ENCODE data around the gene EARS2.

The EARS2 gene

DNA sequence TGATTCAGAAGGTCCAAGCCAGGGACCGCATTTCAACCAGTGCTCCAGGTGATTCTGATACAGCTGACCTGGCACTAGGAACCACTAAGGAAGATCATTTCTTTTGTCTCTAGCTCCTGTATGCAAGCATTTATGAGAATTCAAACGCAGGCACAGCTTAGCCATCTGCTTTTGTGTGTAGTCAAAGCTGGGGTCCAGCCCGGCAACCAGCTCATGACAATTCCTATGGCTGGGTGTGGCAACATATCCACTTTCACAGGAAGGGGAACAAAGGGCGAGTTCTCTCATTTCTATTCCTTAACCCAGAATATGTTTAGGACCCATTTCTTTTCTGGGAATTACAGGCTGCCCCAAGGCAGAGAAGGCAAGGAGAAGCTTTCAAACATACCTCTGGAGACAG lies 76.9 kb downstream of the EARS2 start:
- TF ChIP-seq, protein P1, sequence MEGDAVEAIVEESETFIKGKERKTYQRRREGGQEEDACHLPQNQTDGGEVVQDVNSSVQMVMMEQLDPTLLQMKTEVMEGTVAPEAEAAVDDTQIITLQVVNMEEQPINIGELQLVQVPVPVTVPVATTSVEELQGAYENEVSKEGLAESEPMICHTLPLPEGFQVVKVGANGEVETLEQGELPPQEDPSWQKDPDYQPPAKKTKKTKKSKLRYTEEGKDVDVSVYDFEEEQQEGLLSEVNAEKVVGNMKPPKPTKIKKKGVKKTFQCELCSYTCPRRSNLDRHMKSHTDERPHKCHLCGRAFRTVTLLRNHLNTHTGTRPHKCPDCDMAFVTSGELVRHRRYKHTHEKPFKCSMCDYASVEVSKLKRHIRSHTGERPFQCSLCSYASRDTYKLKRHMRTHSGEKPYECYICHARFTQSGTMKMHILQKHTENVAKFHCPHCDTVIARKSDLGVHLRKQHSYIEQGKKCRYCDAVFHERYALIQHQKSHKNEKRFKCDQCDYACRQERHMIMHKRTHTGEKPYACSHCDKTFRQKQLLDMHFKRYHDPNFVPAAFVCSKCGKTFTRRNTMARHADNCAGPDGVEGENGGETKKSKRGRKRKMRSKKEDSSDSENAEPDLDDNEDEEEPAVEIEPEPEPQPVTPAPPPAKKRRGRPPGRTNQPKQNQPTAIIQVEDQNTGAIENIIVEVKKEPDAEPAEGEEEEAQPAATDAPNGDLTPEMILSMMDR (IDR thresholded peaks at IDR 0.05), result no peak

DNA sequence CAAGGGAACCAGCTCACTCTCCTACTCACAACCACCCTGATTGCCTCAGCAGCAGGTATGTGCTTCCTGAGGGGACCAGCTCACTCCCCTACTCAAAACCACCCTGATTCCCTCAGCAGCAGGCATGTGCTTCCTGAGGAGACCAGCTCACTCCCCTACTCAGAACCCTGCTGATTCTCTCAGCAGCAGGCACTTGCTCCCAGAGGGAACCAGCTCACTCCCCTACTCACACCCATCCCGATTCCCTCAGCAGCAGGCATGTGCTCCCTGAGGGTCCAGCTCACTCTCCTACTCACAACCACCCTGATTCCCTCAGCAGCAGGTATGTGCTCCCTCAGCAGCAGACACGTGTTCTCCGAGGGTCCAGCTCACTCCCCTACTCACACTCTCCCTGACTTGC lies 78.0 kb downstream of the EARS2 start:
- TF ChIP-seq, protein P1 (IDR thresholded peaks at IDR 0.05), result no peak

DNA sequence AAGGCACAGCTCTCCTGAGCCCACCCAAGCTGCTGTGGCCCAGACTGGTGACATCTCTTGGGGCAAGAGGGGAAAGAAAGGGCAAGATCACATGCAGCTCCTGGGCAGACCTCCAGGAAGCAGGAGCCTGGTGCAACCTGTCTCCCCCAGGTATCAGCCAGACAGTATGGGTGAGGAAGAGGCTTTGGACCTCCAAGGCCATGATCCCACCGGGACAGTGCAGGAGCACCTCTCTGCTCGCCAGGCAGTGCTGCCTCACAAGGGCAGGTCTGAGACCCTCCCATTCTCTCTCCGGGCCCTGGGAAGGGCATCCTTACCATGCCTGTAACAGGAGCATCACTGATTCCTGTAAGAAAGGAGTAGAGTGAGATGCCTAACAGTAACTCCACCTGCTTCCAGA lies 78.6 kb downstream of the EARS2 start:
- TF ChIP-seq, protein P1 (IDR thresholded peaks at IDR 0.05), result no peak

DNA sequence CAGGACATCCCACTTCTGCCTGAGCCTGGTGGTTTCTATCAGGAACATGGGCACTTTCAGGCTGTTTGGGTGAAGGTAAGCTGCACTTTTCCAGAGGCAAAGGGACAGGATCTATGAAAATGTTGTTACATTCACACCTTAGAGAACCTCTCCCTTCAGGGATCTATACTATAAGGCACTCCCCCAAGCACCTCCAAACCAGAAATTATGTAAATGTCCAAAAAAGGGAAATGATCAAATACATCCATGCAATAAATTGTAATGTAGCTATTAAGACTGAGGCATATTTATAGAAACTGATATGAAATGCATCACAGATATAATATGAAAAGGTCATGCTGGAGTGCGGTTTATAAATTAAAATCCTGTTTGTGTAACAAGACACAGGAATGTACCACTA lies 80.9 kb downstream of the EARS2 start:
- TF ChIP-seq, protein P1 (IDR thresholded peaks at IDR 0.05), result no peak

Measured in LNCAP (cell line).